Stimulated activated CD4-positive, alpha-beta T cell treated with anti-CD3 and anti-CD28 coated beads, TNF-alpha, amount 100 ng/mL, for 24 hours (primary cell): Measurements from ENCODE around the gene PMEPA1.

Source experiments
- DNase-seq, 3 experiments: peaks; one replicate each; pipeline ENCODE4 v3.0.0-alpha.2; 2020; ENCODE audit warnings: low read depth in 3 of 3

PMEPA1 gene

GRCh38 chr20:57622579-57623381 is 87.0 kb downstream of the PMEPA1 start:
- peak in 2 of 3 experiments; percentile 23 to 64 for DNase-seq

DNA sequence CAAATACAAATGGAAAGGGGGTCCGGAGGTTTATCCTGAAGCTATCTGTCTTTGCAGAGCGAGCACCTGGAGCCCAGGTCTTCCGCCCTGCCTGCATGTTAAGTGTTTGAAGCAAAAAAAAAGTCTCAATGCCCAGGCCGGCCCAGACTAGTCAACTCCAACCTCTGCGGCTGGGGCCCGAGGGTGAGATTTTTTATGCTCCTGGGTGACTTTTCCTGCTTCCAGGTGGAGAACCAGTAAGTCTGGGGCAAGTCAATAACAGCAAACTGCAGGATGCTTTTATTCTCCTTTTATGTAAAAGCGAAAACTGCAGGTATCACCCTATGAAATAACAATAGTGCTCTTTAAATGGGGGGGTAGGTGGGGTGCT is 87.6 kb downstream of the PMEPA1 start:
- no peak for DNase-seq

DNA sequence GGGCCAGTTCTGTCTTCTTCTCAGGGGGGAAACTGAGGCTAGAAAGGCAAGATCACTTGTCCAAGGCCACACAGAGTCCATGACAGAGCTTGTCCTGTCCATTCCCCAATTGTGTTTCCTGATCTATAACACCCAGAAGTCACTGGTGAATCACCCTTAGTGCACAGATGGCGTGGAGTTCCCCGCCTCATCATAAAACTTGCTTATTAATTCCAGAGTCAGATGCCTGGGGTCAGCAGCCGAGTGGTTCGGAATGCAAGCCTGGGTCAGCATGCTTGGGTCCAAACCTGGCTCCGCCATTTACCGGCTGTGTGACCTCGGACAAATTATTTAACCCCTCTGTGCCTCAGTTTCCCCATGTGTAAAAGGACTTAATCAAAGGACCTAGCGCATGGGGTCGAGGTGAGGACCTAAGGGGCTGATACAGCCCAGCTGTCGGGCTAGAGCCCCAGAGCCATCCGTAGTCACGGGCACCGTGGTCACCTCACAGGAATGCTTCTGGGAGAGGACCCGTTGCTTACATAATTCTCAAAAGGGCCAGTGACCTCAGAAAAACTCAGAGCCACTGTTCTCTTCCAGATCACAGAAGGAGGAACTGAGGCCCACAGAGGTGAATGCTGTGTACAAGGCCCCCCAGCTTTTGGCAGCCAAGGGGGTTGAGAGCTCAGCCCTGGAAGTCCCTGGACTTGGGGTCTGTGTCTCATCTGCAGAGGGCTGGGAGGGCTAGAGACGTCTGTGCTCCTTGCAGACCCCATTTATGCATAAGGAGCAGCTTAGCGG is 88.2 kb downstream of the PMEPA1 start:
- DNase-seq = no peak

- no peak for DNase-seq
These were observed 88.8 kb downstream of the PMEPA1 start for GRCh38 chr20:57620999-57621398.

DNA sequence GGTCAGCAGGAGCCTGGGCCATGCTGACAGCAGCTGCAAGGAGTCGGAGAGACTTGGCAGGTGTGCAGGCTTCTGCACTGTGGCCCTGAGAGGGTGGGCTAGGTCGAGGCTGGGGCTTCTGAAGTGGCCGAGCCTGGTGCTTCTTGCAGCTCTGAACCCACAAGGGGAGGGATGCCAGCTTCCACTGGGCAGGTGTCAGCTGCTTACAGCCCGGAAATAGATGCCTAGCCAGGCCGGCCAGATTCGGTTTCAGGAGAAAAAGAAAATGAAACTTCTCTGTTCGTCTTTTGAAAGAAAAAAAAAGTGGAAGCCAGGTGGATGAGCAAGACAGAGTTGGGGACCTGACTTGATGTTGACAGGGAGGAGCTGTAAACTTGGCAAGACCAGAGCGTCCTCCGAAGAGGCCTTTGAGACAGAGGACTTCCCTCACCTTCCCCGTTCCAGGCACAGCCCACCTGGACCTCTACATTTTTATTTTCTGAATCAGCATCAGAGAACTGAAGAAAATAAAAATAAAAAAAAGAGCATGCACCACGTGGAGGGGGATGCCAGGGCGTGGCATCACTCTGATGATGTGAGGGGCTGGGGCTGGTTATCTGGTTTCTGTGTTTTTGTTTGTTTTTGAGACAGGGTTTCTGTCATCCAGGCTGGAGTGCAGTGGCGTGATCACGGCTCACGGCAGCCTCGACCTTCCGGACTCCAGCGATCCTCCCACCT is 89.4 kb downstream of the PMEPA1 start, which contains the start of gene ZBP1:
ZBP1 (minus strand) TSS at position 153 of the 717 bp plus-strand sequence; CDS start at position 22, 131 bp downstream.
- peak in 2 of 3 experiments; percentile 17 to 35 for DNase-seq

DNA sequence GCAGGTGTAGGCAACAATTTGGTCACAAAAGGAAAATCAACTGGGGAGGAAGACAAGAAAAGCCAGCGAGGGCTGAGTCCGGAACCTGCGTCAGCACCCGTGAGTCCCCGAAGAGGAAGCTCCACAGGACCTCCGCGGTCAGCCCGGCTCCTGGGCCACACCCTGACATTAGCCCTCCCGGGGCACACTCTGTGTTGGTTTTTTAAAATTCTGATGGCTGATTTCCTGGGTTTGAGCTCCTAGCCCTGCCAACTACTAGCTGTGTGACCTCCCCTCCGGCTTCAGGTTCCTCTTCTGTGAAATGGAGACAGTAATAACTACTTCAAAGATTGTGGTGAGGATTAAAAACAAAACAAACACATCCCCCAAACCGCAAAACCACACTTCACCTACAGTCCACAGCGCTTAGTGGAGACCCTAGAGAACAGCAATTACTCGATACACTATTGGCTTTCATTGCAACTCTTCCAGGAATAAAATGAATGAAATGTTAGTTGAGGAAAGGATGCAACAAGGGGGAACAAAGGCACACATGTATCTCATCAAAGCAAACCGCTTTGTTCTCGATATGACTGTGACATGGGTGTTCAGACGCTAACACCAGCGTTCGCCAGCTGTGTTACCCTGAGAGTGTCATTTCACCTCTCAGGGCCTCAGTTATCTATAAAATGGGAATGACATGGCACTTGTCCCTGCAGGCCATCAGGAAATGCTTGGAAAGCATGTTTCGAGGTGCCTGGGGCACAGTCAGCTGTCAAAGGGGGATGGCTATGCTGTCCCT is 90.6 kb downstream of the PMEPA1 start:
- peak in 2 of 3 experiments; percentile 23 to 50 for DNase-seq

DNA sequence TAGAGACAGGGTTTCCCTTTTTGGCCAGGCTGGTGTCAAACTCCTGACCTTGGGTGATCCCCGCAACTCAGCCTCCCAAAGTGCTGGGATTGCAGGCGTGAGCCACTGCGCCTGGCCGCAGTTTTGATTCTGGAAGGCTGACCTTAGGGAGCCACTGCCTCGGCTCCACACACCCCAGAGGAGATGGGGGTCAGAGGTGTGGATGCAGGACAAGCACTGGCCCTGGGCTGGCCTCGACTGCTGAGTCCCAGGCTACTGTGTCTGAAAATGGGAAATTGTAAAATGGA is 91.1 kb downstream of the PMEPA1 start:
- no peak for DNase-seq

DNA sequence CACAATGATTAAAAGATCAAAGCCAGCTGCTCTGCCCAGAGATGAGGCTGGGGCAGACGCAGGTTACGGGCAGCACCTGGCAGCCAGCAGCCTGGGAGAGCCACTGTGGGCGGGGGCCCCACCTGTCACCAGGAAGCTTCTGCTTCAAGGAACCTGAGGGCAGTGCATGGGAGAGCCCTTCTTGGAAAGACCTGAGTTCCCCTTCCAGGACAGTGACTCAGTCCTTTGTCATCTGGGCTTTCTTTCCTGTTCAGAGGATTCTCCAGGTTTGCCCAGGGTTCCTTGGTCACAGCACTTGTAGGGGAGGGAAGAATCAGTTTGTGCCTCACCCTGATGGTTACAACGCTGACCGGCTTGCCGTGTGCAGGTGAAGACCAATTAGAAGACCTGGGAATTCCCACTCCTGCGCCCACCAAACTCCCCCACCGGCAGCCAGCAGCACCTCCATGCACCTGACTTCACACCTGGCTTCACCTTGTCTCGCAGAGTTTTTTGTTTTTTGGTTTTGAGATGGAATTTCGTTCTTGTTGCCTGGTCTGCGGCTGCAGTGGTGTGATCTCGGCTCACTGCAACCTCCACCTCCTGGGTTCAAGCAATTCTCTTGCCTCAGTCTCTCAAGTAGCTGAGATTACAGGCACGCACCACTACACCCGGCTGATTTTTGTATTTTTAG is 91.6 kb downstream of the PMEPA1 start:
- DNase-seq = no peak

- DNase-seq = no peak
These were observed 92.6 kb downstream of the PMEPA1 start for GRCh38 chr20:57617079-57617795.

DNA sequence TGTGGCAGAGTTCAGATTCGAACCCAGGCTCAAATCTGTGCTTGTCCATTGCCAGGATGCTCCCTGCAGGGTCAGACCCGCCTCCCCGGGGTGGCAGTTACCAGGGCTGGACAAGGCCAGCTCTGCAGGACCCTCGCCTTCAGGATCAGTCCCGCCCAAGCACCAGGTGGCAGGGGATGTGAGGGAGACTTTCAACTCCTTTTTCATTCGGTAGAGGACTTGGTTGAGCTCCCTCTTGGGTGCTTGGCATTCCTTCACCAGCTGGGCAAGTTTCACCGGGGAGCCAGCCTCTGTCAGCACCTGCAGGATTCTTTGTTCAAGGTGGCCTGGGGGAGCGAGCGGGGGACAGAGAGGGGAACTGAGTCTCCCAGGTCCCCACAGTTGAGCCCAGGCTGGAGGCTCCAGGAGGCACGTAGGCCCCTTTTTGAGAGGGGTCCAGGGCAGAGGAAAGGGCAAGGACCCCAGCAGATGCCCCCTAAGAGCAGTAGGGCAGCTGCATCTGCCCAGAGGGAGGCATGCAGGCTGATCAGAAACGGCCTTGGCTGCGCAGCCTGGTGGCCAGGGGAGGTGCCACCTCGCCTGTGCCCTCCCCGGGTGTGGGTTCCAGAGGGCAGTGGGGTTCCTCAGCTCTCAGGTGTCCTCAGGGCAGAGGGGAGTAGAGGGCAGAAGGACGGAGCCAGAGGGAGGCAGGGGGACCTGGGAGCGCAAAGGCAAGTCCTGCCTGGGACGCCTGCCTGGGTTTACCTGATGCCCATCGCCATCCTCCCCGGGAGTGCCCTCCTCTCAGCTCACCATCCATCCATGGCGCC is 93.5 kb downstream of the PMEPA1 start:
- no peak for DNase-seq

- no peak for DNase-seq
These were observed 94.4 kb downstream of the PMEPA1 start for GRCh38 chr20:57615445-57615811.

- DNase-seq = no peak
These were observed 95.0 kb downstream of the PMEPA1 start for GRCh38 chr20:57614490-57615444.

DNA sequence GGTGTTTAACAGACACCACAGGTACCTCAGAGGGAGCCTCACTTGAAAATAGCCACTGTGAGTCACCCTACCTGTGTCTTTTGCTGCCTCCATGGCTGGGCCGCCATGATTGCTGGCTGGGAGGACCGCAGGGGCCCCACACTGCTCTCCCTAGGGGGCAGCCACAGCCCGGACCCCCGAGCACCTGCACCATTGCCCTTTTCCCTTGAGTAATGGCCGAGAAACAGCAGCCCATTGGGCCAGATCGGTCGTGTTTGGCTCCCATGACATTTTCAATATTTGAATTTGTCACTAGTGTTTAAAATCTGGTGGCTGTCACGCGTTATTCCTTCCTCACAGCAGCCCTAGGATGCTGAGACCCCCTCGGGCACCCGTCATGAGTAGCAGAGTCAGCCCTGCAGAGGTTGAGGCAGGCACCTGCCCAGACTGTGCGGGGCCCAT is 96.3 kb downstream of the PMEPA1 start:
- no peak for DNase-seq

- DNase-seq = no peak
These were observed 96.9 kb downstream of the PMEPA1 start for GRCh38 chr20:57612916-57613315.

GRCh38 chr20:57612436-57612835 is 97.4 kb downstream of the PMEPA1 start:
- no peak for DNase-seq

- DNase-seq = no peak
These were observed 98.1 kb downstream of the PMEPA1 start for GRCh38 chr20:57611586-57612311.

DNA sequence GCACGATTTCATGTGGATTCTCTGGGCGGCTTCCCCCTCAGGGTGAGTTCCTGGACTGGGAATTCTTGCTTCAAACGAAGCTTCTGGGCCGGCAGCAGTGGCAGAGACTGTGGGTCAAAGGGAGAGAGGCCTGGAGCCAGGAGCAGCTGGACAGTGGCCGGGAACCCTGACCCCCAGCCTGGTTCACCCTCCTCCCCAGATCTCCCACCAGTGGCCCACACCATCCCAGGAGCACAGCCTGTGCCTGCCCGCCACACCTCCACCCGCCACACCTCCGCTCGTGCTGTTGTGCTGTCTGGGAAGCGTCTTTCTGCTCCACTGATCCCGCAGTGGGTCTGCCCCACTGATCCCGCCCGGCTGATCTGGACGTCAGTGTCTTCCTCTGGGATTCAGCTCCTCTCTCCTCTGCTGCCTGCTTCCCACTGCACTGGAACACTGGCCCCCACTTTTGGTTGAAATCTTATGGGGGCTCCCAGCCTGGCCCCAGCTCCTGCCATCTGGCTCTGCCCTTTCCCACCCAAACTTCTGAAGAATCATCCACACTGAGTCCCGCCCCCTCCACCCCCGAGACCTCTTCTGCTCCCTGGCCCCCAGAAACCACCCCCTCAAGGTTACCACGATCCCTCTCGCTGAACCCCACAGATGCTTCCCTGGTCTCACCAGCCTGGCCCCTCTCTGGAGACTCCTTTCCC is 99.4 kb downstream of the PMEPA1 start:
- no peak for DNase-seq
